Mesenchymal stem cell (in vitro differentiated cells and primary cell): ENCODE data around the gene SUGCT.

Source experiments
- DNase-seq: peaks from one replicate; pipeline ENCODE4 v3.0.0-alpha.2; 2013
- H2AFZ ChIP-seq: one replicate; pipeline ENCODE4 v1.6.1; 2013; ENCODE audit warnings: low read depth, mild to moderate bottlenecking, control low read depth, inconsistent platforms, low read length, moderate library complexity
- H2AK5ac ChIP-seq: 2 replicates; pipeline ENCODE4 v1.6.1; 2013; ENCODE audit warnings: low read length, moderate library complexity, mild to moderate bottlenecking, inconsistent platforms; ENCODE audit not compliant: severe bottlenecking
- H2BK120ac ChIP-seq: one replicate; pipeline ENCODE4 v1.6.1; 2013; ENCODE audit warnings: low read depth, mild to moderate bottlenecking, inconsistent platforms, low read length, moderate library complexity
- H2BK12ac ChIP-seq, 2 experiments: one replicate each; pipeline ENCODE4 v1.6.1; 2013; ENCODE audit warnings: inconsistent platforms in 2 of 2, low read length in 2 of 2, mild to moderate bottlenecking in 2 of 2, moderate library complexity in 2 of 2, control low read depth in 1 of 2
- H2BK15ac ChIP-seq: one replicate; pipeline ENCODE4 v1.6.1; 2013; ENCODE audit warnings: mild to moderate bottlenecking, low read depth, inconsistent platforms; ENCODE audit not compliant: poor library complexity, severe bottlenecking
- H2BK5ac ChIP-seq: 2 replicates; pipeline ENCODE4 v1.6.1; 2013; ENCODE audit warnings: low read depth, mild to moderate bottlenecking, low read length, control low read depth, inconsistent platforms; ENCODE audit not compliant: poor library complexity, severe bottlenecking
- H3K14ac ChIP-seq, 2 experiments: one replicate each; pipeline ENCODE4 v1.6.1; 2013; ENCODE audit warnings: inconsistent platforms in 2 of 2, low read length in 2 of 2, control low read depth in 1 of 2, mild to moderate bottlenecking in 1 of 2, moderate library complexity in 1 of 2
- H3K18ac ChIP-seq, 2 experiments: one replicate each; pipeline ENCODE4 v1.6.1; 2013; ENCODE audit warnings: inconsistent platforms in 2 of 2, low read length in 2 of 2, control low read depth in 1 of 2, low read depth in 1 of 2, mild to moderate bottlenecking in 1 of 2
- H3K23ac ChIP-seq, 2 experiments: one replicate each; pipeline ENCODE4 v1.6.1; 2013; ENCODE audit warnings: inconsistent platforms in 2 of 2, low read length in 2 of 2, mild to moderate bottlenecking in 2 of 2, moderate library complexity in 2 of 2, control low read depth in 1 of 2
- H3K27ac ChIP-seq: 2 replicates; pipeline ENCODE4 v1.5.1; 2013; ENCODE audit warnings: mild to moderate bottlenecking, moderate library complexity, low read length, control low read depth, inconsistent platforms; ENCODE audit not compliant: poor library complexity, severe bottlenecking
- H3K27me3 ChIP-seq, 2 experiments: 2 replicates each; pipeline versions ENCODE4 v1.6.1 to v1.7.0; 2013; ENCODE audit warnings: low read length in 2 of 2, mild to moderate bottlenecking in 2 of 2, moderate library complexity in 2 of 2, control low read depth in 1 of 2, inconsistent platforms in 1 of 2; ENCODE audit not compliant: control insufficient read depth in 1 of 2, insufficient read depth in 1 of 2
- H3K36me3 ChIP-seq, 2 experiments: 2 replicates each; pipeline versions ENCODE4 v1.6.1 to v1.7.0; 2013; ENCODE audit warnings: low read length in 2 of 2, control low read depth in 1 of 2, inconsistent platforms in 1 of 2, low read depth in 1 of 2, mild to moderate bottlenecking in 1 of 2; ENCODE audit not compliant: insufficient read depth in 2 of 2, control insufficient read depth in 1 of 2
- H3K4ac ChIP-seq, 2 experiments: one replicate each; pipeline ENCODE4 v1.6.1; 2013; ENCODE audit warnings: inconsistent platforms in 2 of 2, low read length in 2 of 2, mild to moderate bottlenecking in 2 of 2, moderate library complexity in 2 of 2, control low read depth in 1 of 2, low read depth in 1 of 2
- H3K4me1 ChIP-seq: 2 replicates; pipeline ENCODE4 v1.6.1; 2013; ENCODE audit warnings: low read depth, low read length, control low read depth; ENCODE audit not compliant: control insufficient read depth, insufficient read depth
- H3K4me2 ChIP-seq: 2 replicates; pipeline ENCODE4 v1.6.1; 2013; ENCODE audit warnings: low read length, mild to moderate bottlenecking, inconsistent platforms; ENCODE audit not compliant: poor library complexity, severe bottlenecking
- H3K4me3 ChIP-seq, 2 experiments: 2 replicates each; pipeline versions ENCODE4 v1.5.1 to v1.7.0; 2013; ENCODE audit warnings: low read length in 2 of 2, mild to moderate bottlenecking in 2 of 2, control low read depth in 1 of 2, low read depth in 1 of 2; ENCODE audit not compliant: insufficient read depth in 1 of 2
- H3K79me1 ChIP-seq: replicated peaks from 2 replicates; pipeline ENCODE4 v1.6.1; 2013; ENCODE audit warnings: mild to moderate bottlenecking, control low read depth, low read length, inconsistent platforms; ENCODE audit not compliant: poor library complexity, severe bottlenecking
- H3K9ac ChIP-seq: 2 replicates; pipeline ENCODE4 v1.7.0; 2013; ENCODE audit warnings: mild to moderate bottlenecking, low read length, moderate library complexity
- H3K9me3 ChIP-seq: 2 replicates; pipeline ENCODE4 v1.7.0; 2013; ENCODE audit warnings: mild to moderate bottlenecking, low read length; ENCODE audit not compliant: control insufficient read depth
- H4K8ac ChIP-seq: one replicate; pipeline ENCODE4 v1.6.1; 2013; ENCODE audit warnings: inconsistent platforms, mild to moderate bottlenecking, low read length, moderate library complexity
- H4K91ac ChIP-seq: one replicate; pipeline ENCODE4 v1.6.1; 2013; ENCODE audit warnings: mild to moderate bottlenecking, low read length, inconsistent platforms
- WGBS: methylation state at CpG from one replicate; pipeline ENCODE4 v1.1.7; 2013; ENCODE audit warnings: mixed read lengths; 5-methylcytosine and 5-hydroxymethylcytosine counted together

Gene SUGCT

GRCh38 chr7:40579401-40579800 lies 444.6 kb downstream of the SUGCT start:
- Histone ChIP-seq H3K79me1 (no peaks in the 10 kb centered on the region), H3K9me3 (peaks cover 11% of the 10 kb centered on the region), H2BK12ac (peak overlapping the region; percentile 53 to 67), H3K36me3 (no peaks in the 10 kb centered on the region), H4K8ac (no peak overlapping the region), H3K18ac (peak overlapping the region; percentile 80 to 84), H2BK15ac (no peak overlapping the region), H2BK120ac (peak overlapping the region; percentile 15), H3K27me3 (no peaks in the 10 kb centered on the region), H3K4me1 (no peaks in the 10 kb centered on the region), H3K27ac (no peak overlapping the region), H3K23ac (no peak overlapping the region), H3K4me2 (no peak overlapping the region), H4K91ac (no peak overlapping the region), H3K9ac (no peak overlapping the region), H2AK5ac (no peak overlapping the region), H3K14ac (peak overlapping the region in 1 of 2 experiments; percentile 22), H3K4ac (peak overlapping the region in 1 of 2 experiments; percentile 50), H2AFZ (no peak overlapping the region), H3K4me3 (no peak overlapping the region), H2BK5ac (no peak overlapping the region)
- 12% methylated on average over 5 of the region's 5 CpGs for WGBS
- DNase-seq = peak; percentile 84

DNA sequence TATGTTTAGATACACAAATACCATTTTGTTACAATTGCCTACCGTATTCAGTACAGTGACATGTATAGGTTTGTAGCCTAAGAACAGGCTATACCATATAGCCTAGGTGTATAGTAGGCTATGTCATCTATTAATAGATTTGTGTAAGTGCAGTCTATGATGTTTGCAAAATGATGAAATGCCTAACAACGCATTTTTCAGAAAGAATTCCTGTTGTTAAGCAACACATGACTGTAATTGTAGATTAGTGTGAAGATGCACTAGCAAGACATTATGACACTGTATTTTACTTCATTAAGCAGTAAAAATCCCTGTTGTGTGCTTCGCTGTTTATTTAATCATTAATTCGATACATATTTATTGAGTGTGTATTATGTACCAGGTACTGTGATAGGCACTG lies 446.0 kb downstream of the SUGCT start:
- no peak overlapping the region for H3K4me2 ChIP-seq
- no peak overlapping the region for H2BK15ac ChIP-seq
- no peak overlapping the region for H3K23ac ChIP-seq
- no peak overlapping the region for H4K8ac ChIP-seq
- 96% methylated on average over 4 of the region's 4 CpGs for WGBS
- H2BK12ac ChIP-seq = no peak overlapping the region
- no peak overlapping the region for H3K18ac ChIP-seq
- no peaks in the 10 kb centered on the region for H3K4me1 ChIP-seq
- no peak overlapping the region for H3K27ac ChIP-seq
- H3K27me3 ChIP-seq = no peaks in the 10 kb centered on the region
- H3K4me3 ChIP-seq = no peak overlapping the region
- no peak overlapping the region for H3K4ac ChIP-seq
- DNase-seq = peak; percentile 24
- H2BK120ac ChIP-seq = no peak overlapping the region
- H3K36me3 ChIP-seq = no peaks in the 10 kb centered on the region
- no peak overlapping the region for H4K91ac ChIP-seq
- H3K9ac ChIP-seq = no peak overlapping the region
- H2BK5ac ChIP-seq = no peak overlapping the region
- H2AFZ ChIP-seq = no peak overlapping the region
- H3K14ac ChIP-seq = no peak overlapping the region
- H3K79me1 ChIP-seq = no peaks in the 10 kb centered on the region
- H2AK5ac ChIP-seq = no peak overlapping the region
- peaks cover 11% of the 10 kb centered on the region for H3K9me3 ChIP-seq

DNA sequence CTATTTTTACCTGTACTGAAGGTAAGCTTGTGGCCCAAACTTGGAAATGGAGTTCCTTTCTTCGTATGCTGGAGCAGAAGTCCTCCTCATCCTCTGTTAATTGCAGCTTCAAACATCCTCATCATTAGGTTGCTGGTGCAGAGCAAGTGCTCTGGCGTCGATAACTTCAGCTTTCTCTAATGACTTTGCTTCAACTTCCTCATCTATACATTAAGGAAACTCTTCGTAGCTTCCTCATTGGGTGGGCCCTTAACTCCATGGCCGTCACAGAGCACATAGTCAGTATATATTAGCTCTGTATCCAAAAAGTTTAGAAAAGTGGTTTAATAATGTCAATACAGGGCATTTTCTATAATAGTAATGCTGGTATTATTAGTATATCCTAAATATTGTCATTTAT lies 447.7 kb downstream of the SUGCT start:
- no peak overlapping the region for H3K4me2 ChIP-seq
- WGBS = 80% methylated on average over 3 of the region's 5 CpGs
- H3K18ac ChIP-seq = no peak overlapping the region
- H3K27me3 ChIP-seq = no peaks in the 10 kb centered on the region
- no peak overlapping the region for H3K4ac ChIP-seq
- H2BK15ac ChIP-seq = no peak overlapping the region
- H3K79me1 ChIP-seq = no peaks in the 10 kb centered on the region
- peak overlapping the region in 1 of 2 experiments; percentile 42 for H2BK12ac ChIP-seq
- no peak overlapping the region for H3K23ac ChIP-seq
- H3K27ac ChIP-seq = no peak overlapping the region
- no peak overlapping the region for H4K91ac ChIP-seq
- no peak overlapping the region for H2AK5ac ChIP-seq
- H2AFZ ChIP-seq = no peak overlapping the region
- no peak for DNase-seq
- H2BK5ac ChIP-seq = no peak overlapping the region
- no peak overlapping the region for H4K8ac ChIP-seq
- H3K14ac ChIP-seq = no peak overlapping the region
- no peak overlapping the region for H2BK120ac ChIP-seq
- no peaks in the 10 kb centered on the region for H3K4me1 ChIP-seq
- peaks cover 3% of the 10 kb centered on the region for H3K9me3 ChIP-seq
- no peak overlapping the region for H3K4me3 ChIP-seq
- H3K36me3 ChIP-seq = no peaks in the 10 kb centered on the region
- no peak overlapping the region for H3K9ac ChIP-seq

- Histone ChIP-seq H3K14ac (no peak overlapping the region), H3K4me1 (no peaks in the 10 kb centered on the region), H3K4me3 (no peak overlapping the region)
Measured at GRCh38 chr7:40583667-40584444, 449.1 kb downstream of the SUGCT start.

More at GRCh38 chr7:40583667-40584444, 449.1 kb downstream of the SUGCT start:
- Histone ChIP-seq H3K9me3 (no peaks in the 10 kb centered on the region), H3K4ac (no peak overlapping the region), H3K23ac (no peak overlapping the region), H3K9ac (no peak overlapping the region), H2AFZ (no peak overlapping the region), H3K27ac (no peak overlapping the region), H2BK12ac (no peak overlapping the region), H4K8ac (no peak overlapping the region), H3K36me3 (no peaks in the 10 kb centered on the region), H2BK5ac (no peak overlapping the region), H4K91ac (no peak overlapping the region), H3K4me2 (no peak overlapping the region), H2AK5ac (no peak overlapping the region), H3K79me1 (no peaks in the 10 kb centered on the region), H3K27me3 (no peaks in the 10 kb centered on the region), H3K18ac (no peak overlapping the region), H2BK15ac (no peak overlapping the region), H2BK120ac (no peak overlapping the region)
- 90% methylated on average over 4 of the region's 5 CpGs for WGBS
- no peak for DNase-seq
